Mesendoderm (in vitro differentiated cells): Measurements from ENCODE around the gene MAN2B2.

ENCODE experiments used
- DNase-seq: peaks from one replicate; pipeline ENCODE4 v3.0.0; 2013
- H2AK5ac ChIP-seq: 2 replicates; pipeline ENCODE4 v1.6.1; 2013; ENCODE audit warnings: low read length, inconsistent platforms
- H2BK120ac ChIP-seq: 2 replicates; pipeline ENCODE4 v1.6.1; 2013; ENCODE audit warnings: low read depth, mild to moderate bottlenecking, low read length, moderate library complexity, mixed read lengths
- H2BK15ac ChIP-seq: replicated peaks from 2 replicates; pipeline ENCODE4 v1.6.1; 2013; ENCODE audit warnings: low read depth, mild to moderate bottlenecking, moderate library complexity
- H2BK5ac ChIP-seq: 2 replicates; pipeline ENCODE4 v1.6.1; 2013; ENCODE audit warnings: low read length, inconsistent platforms
- H3K18ac ChIP-seq: 2 replicates; pipeline ENCODE4 v1.6.1; 2013; ENCODE audit warnings: mild to moderate bottlenecking, low read length, mixed read lengths
- H3K23ac ChIP-seq: one replicate; pipeline ENCODE4 v1.6.1; 2013; ENCODE audit warnings: low read length
- H3K27ac ChIP-seq: 2 replicates; pipeline ENCODE4 v1.5.1; 2013; ENCODE audit warnings: low read depth, mild to moderate bottlenecking, inconsistent platforms, low read length, moderate library complexity
- H3K27me3 ChIP-seq: 2 replicates; pipeline ENCODE4 v1.6.1; 2013; ENCODE audit warnings: low read length, control low read depth, mild to moderate bottlenecking, inconsistent platforms; ENCODE audit not compliant: insufficient read depth, poor library complexity
- H3K36me3 ChIP-seq: 2 replicates; pipeline ENCODE4 v1.6.1; 2013; ENCODE audit warnings: low read length, inconsistent platforms; ENCODE audit not compliant: control insufficient read depth, insufficient read depth
- H3K4ac ChIP-seq: one replicate; pipeline ENCODE4 v1.6.1; 2013; ENCODE audit warnings: low read depth, mild to moderate bottlenecking, low read length, moderate library complexity
- H3K4me1 ChIP-seq: 2 replicates; pipeline ENCODE4 v1.6.1; 2013; ENCODE audit warnings: low read depth, low read length, inconsistent platforms; ENCODE audit not compliant: control insufficient read depth
- H3K4me2 ChIP-seq: 2 replicates; pipeline ENCODE4 v1.6.1; 2013; ENCODE audit warnings: low read length
- H3K4me3 ChIP-seq: 2 replicates; pipeline ENCODE4 v1.5.1; 2013; ENCODE audit warnings: mild to moderate bottlenecking, low read length
- H3K56ac ChIP-seq: one replicate; pipeline ENCODE4 v1.6.1; 2013; ENCODE audit warnings: low read length
- H3K79me1 ChIP-seq: 2 replicates; pipeline ENCODE4 v1.6.1; 2013; ENCODE audit warnings: low read length, inconsistent platforms
- H3K79me2 ChIP-seq: 2 replicates; pipeline ENCODE4 v1.6.1; 2013; ENCODE audit warnings: mild to moderate bottlenecking, low read length; ENCODE audit not compliant: control insufficient read depth, insufficient read depth
- H3K9ac ChIP-seq: 2 replicates; pipeline ENCODE4 v1.6.1; 2013; ENCODE audit warnings: low read length, inconsistent platforms
- H4K5ac ChIP-seq: one replicate; pipeline ENCODE4 v1.6.1; 2013; ENCODE audit warnings: low read length
- H4K8ac ChIP-seq: one replicate; pipeline ENCODE4 v1.6.1; 2013; ENCODE audit warnings: low read depth, mild to moderate bottlenecking, control low read depth, low read length, moderate library complexity
- WGBS: extraction: QIAGEN DNeasy Blood & Tissue Kit; methylation state at CpG from one replicate; pipeline ENCODE4 v1.1.7; 2013; ENCODE audit warnings: low lambda C conversion rate, missing lambda C conversion rate; ENCODE audit not compliant: insufficient coverage; ENCODE audit errors: extremely low coverage; 5-methylcytosine and 5-hydroxymethylcytosine counted together

Gene MAN2B2

GRCh38 chr4:6584865-6585264 is 9.9 kb downstream of the MAN2B2 start:
- Histone ChIP-seq H3K23ac (no peak overlapping the region), H2AK5ac (no peak overlapping the region), H3K4me3 (no peak overlapping the region), H3K79me2 (no peaks in the 10 kb centered on the region), H4K5ac (no peak overlapping the region), H2BK120ac (no peak overlapping the region), H4K8ac (no peak overlapping the region), H3K9ac (no peak overlapping the region), H3K4ac (no peak overlapping the region), H3K18ac (no peak overlapping the region), H3K27me3 (no peaks in the 10 kb centered on the region), H2BK15ac (no peak overlapping the region), H3K56ac (no peak overlapping the region), H3K4me1 (no peaks in the 10 kb centered on the region), H2BK5ac (no peak overlapping the region), H3K79me1 (no peaks in the 10 kb centered on the region), H3K27ac (no peak overlapping the region), H3K4me2 (no peak overlapping the region), H3K36me3 (no peaks in the 10 kb centered on the region)
- DNase-seq: no peak
- no CpG with 5 or more reads among the region's 7 CpGs for WGBS

GRCh38 chr4:6586715-6587325 is 11.8 kb downstream of the MAN2B2 start:
- no peak overlapping the region for H4K5ac ChIP-seq
- DNase-seq: no peak
- no peaks in the 10 kb centered on the region for H3K79me2 ChIP-seq
- no peaks in the 10 kb centered on the region for H3K36me3 ChIP-seq
- no peak overlapping the region for H3K4ac ChIP-seq
- no peak overlapping the region for H2BK5ac ChIP-seq
- H3K56ac ChIP-seq: no peak overlapping the region
- no peak overlapping the region for H3K18ac ChIP-seq
- H3K4me1 ChIP-seq: no peaks in the 10 kb centered on the region
- no CpG with 5 or more reads among the region's 26 CpGs for WGBS
- no peak overlapping the region for H2BK120ac ChIP-seq
- H3K4me3 ChIP-seq: no peak overlapping the region
- H3K27ac ChIP-seq: no peak overlapping the region
- H4K8ac ChIP-seq: no peak overlapping the region
- H3K79me1 ChIP-seq: no peaks in the 10 kb centered on the region
- H2AK5ac ChIP-seq: no peak overlapping the region
- no peak overlapping the region for H2BK15ac ChIP-seq
- no peaks in the 10 kb centered on the region for H3K27me3 ChIP-seq
- H3K4me2 ChIP-seq: no peak overlapping the region
- no peak overlapping the region for H3K9ac ChIP-seq
- no peak overlapping the region for H3K23ac ChIP-seq

DNA sequence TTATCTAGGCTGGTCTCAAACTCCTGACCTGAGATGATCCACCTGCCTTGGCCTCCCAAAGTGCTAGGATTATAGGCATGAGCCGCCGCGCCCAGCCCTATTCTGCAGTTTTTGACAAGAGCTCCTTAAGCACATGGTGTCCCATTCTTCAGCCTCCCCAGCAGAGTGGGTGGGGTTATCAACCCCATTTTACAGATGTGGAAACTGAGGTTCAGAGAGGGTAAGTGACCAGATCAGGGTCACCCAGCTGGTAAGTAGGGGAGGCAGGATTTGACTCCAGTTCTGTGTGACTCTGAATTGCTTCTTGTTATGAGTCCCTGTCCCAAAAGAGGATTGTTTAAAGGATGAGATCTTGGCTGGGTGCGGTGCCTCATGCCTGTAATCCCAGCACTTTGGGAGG is 14.5 kb downstream of the MAN2B2 start:
- H2BK15ac ChIP-seq: no peak overlapping the region
- no peak overlapping the region for H3K18ac ChIP-seq
- no CpG with 5 or more reads among the region's 4 CpGs for WGBS
- H4K5ac ChIP-seq: no peak overlapping the region
- no peaks in the 10 kb centered on the region for H3K36me3 ChIP-seq
- H3K4ac ChIP-seq: no peak overlapping the region
- no peak overlapping the region for H4K8ac ChIP-seq
- H3K27me3 ChIP-seq: no peaks in the 10 kb centered on the region
- H3K4me3 ChIP-seq: no peak overlapping the region
- H3K79me1 ChIP-seq: no peaks in the 10 kb centered on the region
- no peak overlapping the region for H2BK120ac ChIP-seq
- DNase-seq: no peak
- no peaks in the 10 kb centered on the region for H3K79me2 ChIP-seq
- H2AK5ac ChIP-seq: no peak overlapping the region
- no peak overlapping the region for H3K4me2 ChIP-seq
- H3K9ac ChIP-seq: no peak overlapping the region
- no peak overlapping the region for H2BK5ac ChIP-seq
- no peak overlapping the region for H3K23ac ChIP-seq
- no peak overlapping the region for H3K56ac ChIP-seq
- H3K4me1 ChIP-seq: no peaks in the 10 kb centered on the region
- no peak overlapping the region for H3K27ac ChIP-seq

GRCh38 chr4:6591313-6591712 is 16.3 kb downstream of the MAN2B2 start:
- no peaks in the 10 kb centered on the region for H3K79me1 ChIP-seq
- no peak overlapping the region for H3K4ac ChIP-seq
- H4K5ac ChIP-seq: no peak overlapping the region
- WGBS: no CpG with 5 or more reads among the region's 9 CpGs
- no peak overlapping the region for H3K27ac ChIP-seq
- no peaks in the 10 kb centered on the region for H3K4me1 ChIP-seq
- H3K56ac ChIP-seq: no peak overlapping the region
- H3K23ac ChIP-seq: no peak overlapping the region
- no peak for DNase-seq
- H3K27me3 ChIP-seq: no peaks in the 10 kb centered on the region
- no peak overlapping the region for H2BK15ac ChIP-seq
- no peaks in the 10 kb centered on the region for H3K36me3 ChIP-seq
- no peak overlapping the region for H3K4me3 ChIP-seq
- no peak overlapping the region for H4K8ac ChIP-seq
- H3K79me2 ChIP-seq: no peaks in the 10 kb centered on the region
- no peak overlapping the region for H2AK5ac ChIP-seq
- H3K4me2 ChIP-seq: no peak overlapping the region
- no peak overlapping the region for H3K18ac ChIP-seq
- no peak overlapping the region for H2BK120ac ChIP-seq
- no peak overlapping the region for H3K9ac ChIP-seq
- H2BK5ac ChIP-seq: no peak overlapping the region

GRCh38 chr4:6591781-6592180 is 16.8 kb downstream of the MAN2B2 start:
- no peak overlapping the region for H3K18ac ChIP-seq
- H2BK120ac ChIP-seq: no peak overlapping the region
- no peak overlapping the region for H3K56ac ChIP-seq
- no peak overlapping the region for H3K23ac ChIP-seq
- no peaks in the 10 kb centered on the region for H3K79me2 ChIP-seq
- no peaks in the 10 kb centered on the region for H3K4me1 ChIP-seq
- no peaks in the 10 kb centered on the region for H3K36me3 ChIP-seq
- H4K5ac ChIP-seq: no peak overlapping the region
- WGBS: no CpG with 5 or more reads among the region's 9 CpGs
- H2BK15ac ChIP-seq: no peak overlapping the region
- H3K79me1 ChIP-seq: no peaks in the 10 kb centered on the region
- H3K27me3 ChIP-seq: no peaks in the 10 kb centered on the region
- DNase-seq: no peak
- H3K9ac ChIP-seq: no peak overlapping the region
- H3K27ac ChIP-seq: no peak overlapping the region
- H4K8ac ChIP-seq: no peak overlapping the region
- no peak overlapping the region for H3K4me2 ChIP-seq
- H3K4me3 ChIP-seq: no peak overlapping the region
- H3K4ac ChIP-seq: no peak overlapping the region
- no peak overlapping the region for H2BK5ac ChIP-seq
- no peak overlapping the region for H2AK5ac ChIP-seq
